T-helper 2 cell (primary cell): ENCODE data around the gene HTR3E.
"Not testable (repeated sequence)": the region's sequence is repeated elsewhere in the genome, so short reads cannot be mapped to it uniquely, and the experiment has no call there.

Source experiments
- DNase-seq, 5 experiments: peaks; one replicate each; pipeline versions ENCODE4 v3.0.0 to v3.0.0-alpha.2; 2012 to 2022

Gene HTR3E

DNA sequence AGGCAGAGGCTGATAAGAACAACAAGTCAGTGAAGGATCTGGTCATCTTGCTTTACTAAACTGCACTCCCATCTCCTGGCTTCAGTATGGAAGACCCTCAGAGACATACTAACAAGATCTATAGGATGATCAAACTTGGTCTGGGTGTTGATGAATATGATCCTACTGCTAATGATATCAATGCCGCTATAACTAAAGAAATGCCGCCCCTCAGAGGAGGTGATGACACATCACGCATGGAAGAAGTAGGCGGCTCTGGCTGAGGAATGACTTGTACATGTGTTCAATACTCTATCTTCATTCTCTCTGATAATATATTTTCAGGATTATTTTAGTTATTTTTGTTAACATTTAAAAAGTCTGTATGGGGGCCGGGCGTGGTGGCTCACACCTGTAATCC is 20.8 kb downstream of the HTR3E start:
- DNase-seq, result no peak

DNA sequence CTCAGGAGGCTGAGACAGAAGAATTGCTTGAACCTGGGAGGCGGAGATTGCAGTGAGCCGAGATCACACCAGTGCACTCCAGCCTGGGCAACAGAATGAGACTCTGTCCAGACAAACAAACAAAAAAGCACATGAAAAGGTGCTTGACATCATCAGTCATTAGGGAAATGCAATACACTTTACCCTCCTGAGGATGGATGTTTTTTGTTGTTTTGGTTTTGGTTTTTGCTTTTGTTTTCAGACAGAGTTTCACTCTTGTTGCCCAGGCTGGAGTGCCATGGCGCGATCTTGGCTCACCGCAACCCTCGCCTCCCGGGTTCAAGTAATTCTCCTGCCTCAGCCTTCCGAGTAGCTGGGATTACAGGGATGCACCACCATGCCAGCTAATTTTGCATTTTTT is 24.2 kb downstream of the HTR3E start:
- DNase-seq, result not testable (repeated sequence)

DNA sequence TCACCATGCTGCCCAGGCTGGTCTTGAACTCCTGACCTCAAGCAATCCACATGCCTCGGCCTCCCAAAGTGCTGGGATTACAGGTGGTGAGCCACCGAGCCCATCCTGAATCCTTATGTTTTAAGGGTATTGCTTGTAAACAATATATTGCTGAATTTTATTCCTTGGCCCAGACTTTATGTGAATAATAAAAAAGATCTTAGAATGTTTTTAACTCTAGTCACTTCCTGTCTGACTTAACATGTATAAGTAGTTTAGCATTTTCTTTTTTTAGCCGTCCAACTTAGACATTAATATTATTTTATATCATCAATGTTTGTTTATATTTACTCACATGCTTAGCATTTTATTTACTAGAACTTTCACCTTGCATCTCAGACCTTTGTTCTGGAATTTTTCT is 29.1 kb downstream of the HTR3E start:
- no peak for DNase-seq

DNA sequence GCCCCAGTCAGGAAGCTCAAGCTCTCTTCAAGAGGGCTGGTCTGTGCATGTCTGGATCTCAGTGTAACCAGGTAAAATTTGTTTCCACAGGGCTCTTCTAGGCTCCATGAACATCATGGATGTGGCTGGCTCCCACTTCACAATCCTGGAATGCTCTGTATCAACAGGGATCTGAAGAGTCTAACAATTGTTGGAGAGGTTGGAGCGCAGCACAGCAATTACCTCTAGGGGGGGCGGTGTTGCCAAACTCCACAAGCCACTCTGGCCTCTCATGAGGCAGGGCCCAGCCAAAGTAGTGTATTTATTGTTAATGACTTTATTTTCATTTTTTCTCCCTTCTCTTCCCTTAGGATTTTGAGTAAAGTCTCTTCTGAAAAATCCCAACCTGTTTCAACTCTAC is 32.1 kb downstream of the HTR3E start:
- peak in 1 of 5 experiments; percentile 9 for DNase-seq

DNA sequence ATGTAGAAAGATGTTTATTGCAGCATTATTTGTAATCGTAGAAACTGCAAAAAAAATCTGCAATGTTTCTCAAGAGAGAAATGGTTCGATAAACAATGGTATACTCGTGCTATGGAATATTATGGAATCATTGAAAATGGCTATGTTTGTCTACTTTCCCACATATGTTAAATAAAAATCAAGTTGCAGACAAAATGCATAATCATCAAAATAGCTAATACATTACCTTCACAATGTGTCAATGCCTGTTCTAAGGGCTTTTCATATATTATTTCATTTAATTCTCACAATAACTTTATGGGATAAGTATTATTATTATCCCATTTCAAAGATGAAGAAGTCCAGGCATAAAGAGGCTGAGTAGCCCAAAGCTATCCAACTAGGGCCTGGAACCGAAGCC is 36.1 kb downstream of the HTR3E start:
- no peak for DNase-seq

DNA sequence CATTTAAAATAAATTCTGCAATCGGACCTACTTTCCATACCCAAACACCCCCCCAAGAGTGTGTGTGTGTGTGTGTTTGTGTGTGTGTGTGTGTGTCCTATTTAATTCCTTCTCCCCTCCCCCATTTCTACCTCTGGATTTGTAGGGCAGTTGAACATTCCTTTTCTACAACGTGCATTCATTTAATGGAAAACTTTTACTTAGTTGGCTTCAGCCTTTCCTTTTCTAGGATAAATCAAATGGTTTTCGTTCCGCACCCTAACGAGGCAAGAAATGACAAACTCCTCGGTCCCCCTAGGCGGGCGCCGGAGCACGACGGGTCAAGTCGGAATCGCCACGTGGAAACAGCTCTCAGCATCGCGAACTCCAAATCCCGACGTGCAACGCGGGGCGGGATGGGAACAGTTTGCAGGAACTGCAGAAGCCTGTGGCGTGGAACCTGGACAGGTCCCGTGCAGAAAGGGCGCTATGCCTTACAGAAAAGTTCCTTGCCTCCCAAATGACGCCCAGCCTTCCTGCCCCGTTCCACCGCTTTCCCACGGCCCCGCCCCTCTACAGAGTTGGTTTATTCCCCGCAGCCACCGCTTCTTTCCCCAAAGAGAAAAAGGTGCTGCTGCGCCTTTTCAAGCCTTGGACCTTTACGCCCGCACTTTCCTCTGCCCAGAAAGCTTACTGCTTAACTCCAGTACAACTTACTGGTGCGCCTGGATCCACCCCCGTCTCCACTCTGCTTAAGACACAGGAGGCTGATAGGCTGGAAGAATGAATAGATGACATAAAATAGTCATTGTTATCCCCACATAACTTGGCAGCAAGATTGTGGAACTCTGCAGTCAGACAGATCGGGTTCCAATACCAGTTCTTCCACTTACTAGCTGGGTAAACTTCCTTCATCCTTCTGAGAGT is 37.2 kb downstream of the HTR3E start:
- peak in 4 of 5 experiments; percentile 7 to 43 (median 27) for DNase-seq

DNA sequence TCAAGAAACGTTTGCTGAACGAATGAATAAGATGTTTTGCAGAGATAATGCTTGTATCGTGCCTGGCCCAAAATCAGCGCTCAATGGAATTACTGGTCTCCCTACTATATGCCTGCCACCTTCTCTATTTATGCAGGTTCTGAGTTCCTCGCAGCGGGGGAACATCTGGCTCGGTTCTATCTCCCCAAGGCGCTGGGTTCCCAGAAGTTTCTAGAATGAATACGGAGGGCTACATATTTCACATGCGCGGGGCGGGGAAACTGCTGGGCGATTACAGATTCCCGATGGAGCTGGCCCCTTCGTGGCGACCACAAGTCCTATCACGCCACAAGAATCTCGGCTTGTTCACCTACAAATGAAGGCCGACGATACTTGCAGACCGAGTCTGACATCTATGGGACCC is 37.9 kb downstream of the HTR3E start:
- DNase-seq, result no peak

DNA sequence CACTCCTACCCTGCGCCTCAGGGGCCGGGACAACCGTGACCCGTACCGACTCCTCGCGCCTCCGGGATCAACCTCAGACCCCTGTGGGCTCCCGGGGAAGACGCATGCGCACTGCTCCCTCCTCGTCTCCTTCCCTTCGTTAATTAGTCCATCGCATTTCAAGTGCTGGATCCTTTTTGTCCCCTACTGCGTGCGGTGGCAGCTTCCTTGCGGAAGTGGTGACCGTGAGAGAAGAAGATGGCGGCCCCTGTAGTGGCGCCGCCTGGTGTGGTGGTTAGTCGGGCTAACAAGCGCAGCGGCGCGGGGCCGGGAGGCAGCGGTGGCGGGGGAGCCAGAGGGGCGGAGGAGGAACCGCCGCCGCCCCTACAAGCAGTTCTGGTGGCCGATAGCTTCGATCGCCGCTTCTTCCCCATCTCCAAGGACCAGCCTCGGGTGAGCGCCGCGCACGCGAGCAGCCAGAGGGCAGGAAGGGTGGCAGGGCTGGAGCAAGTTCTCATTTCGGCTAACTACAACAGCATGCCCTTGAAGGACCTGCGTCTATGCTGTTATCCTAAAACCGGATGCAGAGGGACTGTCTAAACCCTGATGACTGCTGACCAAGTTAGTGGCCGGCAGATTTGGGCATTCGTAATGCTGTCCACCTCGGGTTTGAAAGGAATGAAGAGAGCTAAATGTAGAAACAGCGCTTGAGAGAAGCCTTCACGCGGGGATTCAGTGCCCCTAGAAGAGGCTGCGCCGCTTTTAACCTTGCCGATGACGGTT is 38.5 kb downstream of the HTR3E start, which contains the start of gene EIF2B5:
Gene EIF2B5 (plus strand): TSS at position 210 of the 762 bp plus-strand sequence. CDS start 28 bp downstream, at position 238.
- DNase-seq, result peak; percentile 66 to 93 (median 79)

DNA sequence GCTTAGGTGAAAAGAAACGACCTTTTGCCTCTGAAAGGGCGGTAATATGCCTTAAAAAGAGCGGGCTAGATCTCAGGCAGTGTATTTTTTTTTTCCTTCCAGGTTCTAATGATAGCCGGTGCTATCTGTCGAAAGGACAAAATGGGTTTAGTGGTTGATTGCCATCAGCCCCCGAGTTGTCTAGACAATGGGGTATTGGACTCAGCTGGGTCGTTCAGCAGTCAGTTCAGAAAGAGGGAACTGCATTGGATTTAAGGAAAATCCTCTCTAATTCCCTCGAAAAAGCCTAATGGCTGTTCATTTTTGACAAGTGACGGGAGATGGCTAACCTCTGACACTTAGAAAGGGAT is 39.0 kb downstream of the HTR3E start:
- DNase-seq, result no peak

DNA sequence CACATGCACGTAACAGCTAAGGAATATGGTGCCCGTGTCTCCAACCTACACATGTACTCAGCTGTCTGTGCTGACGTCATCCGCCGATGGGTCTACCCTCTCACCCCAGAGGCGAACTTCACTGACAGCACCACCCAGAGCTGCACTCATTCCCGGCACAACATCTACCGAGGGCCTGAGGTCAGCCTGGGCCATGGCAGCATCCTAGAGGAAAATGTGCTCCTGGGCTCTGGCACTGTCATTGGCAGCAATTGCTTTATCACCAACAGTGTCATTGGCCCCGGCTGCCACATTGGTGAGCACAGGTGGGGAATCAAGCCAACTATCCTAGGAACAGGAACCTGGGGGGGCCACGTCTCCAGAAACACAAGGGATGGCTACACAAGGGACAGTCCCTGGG is 43.6 kb downstream of the HTR3E start:
- no peak for DNase-seq

DNA sequence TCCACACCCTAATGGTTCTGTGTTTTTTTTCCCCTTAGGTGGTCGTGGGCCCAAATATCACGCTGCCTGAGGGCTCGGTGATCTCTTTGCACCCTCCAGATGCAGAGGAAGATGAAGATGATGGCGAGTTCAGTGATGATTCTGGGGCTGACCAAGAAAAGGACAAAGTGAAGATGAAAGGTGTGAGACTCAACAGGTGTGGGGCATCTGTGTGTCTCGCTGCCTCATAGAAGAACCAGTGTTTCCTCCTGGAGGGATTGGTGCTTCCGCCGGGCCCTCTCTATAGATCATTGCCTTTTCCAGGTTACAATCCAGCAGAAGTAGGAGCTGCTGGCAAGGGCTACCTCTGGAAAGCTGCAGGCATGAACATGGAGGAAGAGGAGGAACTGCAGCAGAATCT is 45.3 kb downstream of the HTR3E start:
- no peak for DNase-seq

DNA sequence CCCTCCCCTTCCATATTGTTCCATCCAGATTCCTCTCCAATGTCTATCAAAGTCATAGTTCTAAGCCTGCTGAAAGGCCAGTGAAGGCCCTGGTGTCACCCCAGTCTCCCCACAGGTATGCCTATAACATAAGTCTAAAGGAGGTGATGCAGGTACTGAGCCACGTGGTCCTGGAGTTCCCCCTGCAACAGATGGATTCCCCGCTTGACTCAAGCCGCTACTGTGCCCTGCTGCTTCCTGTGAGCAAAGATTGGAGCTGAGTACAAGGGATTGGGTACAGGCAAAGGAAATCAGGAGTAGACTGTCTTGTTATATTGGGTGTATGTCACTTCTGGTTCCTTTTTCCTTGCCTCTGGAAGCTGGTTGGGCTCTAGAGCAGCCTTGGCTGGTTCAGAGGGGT is 46.5 kb downstream of the HTR3E start:
- DNase-seq, result no peak

DNA sequence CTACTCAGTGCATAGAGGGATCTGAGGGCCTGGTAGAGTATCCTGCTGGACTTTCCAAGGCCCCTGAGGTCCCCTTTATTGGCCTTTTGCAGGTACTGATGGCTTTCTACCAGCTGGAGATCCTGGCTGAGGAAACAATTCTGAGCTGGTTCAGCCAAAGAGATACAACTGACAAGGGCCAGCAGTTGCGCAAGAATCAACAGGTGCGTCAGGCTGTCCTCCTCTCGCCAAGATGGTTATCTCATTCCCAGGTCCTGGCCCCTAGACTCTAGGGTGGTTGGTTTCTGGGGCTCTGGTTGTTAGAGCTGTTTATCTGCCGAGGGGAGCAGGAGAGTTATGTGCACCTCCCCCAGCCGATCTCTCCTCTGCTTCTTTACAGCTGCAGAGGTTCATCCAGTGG is 47.6 kb downstream of the HTR3E start:
- DNase-seq, result no peak

DNA sequence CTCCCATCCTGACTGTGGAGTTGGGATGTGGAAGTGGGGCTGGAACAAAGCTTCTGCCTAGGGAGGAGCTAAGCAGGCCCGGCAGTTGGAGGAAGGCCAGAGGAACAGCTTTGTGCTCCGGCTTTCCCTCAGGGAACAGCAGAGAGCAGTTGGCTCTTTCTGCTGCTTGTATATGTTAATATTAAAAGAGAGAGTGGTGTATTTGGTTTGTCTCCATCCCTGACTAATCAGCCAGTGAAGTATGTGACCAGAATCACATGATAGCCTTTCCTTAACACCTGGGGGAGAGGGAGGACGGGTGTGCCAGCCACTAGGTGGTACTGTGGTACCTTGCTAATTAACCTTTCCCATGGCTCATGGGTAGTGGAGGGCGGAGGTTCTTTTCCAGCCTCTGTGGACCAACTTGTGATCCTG is 48.3 kb downstream of the HTR3E start:
- DNase-seq, result peak in 1 of 5 experiments; percentile 33

DNA sequence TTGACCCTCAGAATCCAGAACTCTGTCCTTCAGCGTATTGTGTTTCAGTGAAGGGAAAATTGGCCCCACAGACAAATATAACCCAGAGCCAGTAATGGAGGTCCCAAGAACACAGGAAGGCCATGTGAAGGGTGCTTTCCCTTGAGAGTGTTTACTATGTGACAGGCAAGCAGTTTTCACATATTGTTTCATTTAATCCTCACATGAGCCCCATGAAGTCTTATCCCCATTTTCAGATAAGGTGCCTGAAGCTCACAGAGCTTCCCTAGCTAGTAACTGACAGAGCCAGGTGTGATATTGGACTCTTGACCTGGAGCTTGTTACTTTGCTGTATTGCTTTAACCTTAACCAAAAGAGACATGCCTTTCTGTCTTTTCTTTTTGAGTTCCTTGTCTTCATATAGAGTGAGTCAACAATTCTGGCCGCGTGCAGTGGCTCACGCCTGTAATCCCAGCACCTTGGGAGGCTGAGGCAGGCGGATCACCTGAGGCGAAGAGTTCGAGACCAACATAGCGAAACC is 48.9 kb downstream of the HTR3E start:
- DNase-seq, result no peak

DNA sequence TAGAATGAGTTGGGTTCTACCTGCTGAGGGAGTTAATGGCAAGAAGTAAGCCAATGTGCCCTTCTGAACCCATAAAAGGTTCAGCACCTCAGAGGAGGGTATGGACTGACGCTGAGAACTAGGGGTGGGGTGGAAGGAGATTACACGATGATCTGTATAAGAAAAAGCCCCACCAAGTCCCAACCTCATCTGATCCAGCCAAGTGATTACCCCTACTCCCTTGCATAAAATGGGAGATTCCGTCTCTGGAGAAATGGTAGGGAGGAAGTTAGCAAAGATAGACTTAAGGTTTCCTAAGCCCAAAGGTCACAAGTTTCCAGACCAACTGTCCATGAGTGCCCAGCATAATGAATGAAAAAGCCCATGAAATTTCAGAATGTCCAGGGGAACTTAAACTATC is 51.2 kb downstream of the HTR3E start:
- DNase-seq, result no peak

DNA sequence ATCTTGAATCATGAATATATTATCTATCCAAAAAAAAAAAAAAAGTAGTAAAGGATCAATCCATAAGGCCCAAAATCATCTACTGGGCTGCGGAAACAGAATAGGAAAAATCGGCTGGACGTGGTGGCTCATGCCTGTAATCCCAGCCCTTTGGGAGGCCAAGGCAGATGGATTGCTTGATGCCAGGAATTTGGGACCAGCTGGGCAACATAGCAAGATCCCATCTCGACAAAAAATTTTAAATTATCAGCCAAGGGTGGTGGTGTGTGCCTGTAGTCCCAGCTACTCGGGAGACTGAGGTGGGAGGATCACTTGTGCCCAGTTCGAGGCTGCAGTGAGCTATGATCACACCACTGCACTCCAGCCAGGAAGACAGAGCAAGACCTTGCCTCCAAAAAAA is 52.3 kb downstream of the HTR3E start:
- DNase-seq, result no peak

DNA sequence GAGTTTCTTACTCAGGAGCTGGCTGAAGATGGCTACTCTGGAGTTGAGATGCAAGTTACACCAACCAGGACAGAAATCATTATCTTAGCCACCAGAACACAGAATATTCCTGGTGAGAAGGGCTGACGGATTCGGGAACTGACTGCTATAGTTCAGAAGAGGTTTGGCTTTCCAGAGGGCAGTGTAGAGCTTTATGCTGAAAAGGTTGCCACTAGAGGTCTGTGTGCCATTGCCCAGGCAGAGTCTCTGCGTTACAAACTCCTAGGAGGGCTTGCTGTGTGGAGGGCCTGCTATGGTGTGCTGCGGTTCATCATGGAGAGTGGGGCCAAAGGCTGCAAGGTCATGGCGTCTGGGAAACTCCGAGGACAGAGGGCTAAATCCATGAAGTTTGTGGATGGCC is 52.9 kb downstream of the HTR3E start:
- DNase-seq, result not testable (repeated sequence)

DNA sequence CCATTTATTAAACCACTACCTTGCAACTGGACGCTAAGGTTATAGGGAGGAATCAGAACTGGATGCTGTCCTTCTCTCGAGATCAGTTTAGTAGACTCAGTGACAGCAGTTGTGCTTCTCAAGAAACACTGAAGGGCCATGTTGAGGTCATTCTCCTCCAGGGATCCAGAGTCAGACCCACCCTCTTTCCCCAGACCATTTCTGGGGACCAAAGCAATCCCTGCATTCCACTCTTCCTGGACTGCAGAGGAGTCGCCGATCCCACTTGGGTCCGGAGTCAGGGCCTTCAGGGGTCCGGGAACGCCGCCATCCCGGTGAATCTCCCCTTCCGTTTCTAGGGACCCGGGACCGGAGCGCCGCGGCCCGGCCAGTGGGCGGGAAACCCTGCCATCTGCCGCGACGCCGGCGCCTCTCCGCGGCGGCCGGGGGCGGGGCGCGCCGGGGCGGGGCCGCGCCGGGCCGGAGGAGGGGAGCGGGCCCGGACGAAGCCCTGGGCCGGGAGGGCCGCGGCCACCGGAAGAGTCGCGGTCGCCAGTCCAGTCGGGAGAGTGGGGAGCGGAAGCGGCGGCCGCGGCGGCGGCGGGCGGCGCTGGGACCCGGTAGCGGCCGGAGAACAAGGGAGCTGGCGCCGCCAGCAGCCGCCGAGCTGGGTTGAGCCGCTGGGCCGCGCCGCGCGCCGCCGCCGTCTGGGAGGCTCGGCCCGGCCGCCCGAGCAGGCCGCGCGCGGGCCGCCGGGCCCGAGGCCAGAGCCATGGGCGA is 58.2 kb downstream of the HTR3E start, which contains the start of gene DVL3:
Gene DVL3 (plus strand): TSS at position 493 of the 759 bp plus-strand sequence. CDS start 259 bp downstream, at position 752.
- peak in 2 of 5 experiments; percentile 18 to 55 for DNase-seq

DNA sequence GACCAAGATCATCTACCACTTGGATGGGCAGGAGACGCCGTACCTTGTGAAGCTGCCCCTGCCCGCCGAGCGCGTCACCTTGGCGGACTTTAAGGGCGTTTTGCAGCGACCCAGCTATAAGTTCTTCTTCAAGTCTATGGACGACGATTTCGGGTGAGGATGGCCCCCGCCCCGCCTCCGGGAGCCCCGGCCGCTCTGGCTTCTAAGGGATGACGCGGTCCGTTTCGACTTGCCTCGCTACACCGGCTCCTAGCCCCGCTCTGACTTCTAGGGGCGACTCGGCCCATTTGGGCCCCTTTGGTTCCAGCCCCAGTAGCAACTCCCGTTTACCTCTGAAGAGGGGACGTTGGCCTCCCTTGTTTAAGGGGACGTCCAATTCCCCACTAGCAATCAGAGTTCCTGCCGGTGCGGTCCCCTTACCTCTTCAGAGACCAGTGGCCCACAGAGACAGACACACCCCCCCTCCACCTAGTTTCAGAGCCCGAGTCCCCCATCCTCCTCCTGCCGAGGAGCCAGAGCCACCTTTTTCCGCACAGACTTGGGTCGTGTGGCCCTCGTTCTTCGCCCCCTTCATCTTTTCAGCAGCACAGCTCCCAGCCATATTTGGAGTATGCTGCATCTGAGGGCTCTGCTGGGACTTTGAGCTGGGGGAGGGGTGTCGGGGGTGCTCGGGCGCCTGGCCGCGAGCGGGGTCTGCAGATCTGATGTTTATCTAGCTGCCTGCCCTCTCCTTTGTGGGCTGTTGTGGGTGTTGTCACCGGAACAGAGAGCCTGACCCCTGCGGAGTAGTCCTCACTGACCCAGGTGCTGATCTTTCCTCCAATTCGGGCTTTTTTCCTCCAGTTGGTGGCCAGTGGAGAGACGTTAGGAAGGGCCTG is 59.0 kb downstream of the HTR3E start:
- DNase-seq, result peak in 3 of 5 experiments; percentile 27 to 58 (median 30)

DNA sequence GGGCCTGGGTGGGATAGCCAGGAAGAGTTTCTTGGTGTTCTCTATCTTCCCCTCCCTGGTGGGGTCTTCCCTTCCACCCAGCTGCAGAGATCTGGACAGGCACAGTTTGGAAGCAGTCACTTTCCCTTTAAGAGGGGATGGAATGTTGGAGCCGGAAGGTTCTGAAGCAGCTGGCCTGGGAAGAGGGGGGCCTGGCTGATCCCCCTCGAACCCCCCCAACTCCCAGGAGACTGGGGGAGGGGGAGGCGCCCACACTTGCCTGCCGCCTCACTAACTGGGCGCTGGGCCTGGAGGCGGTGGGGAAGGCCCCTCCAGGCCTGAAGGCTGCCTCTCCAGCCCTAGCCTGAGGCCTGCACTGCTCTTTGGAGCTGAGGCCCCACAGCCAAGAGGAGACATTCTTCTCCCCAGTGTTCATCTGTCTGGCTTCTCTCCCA is 59.7 kb downstream of the HTR3E start:
- no peak for DNase-seq
